IPS DF 4.7 (cell line): ENCODE measurements around the gene GHSR.

Experiments
- DNase-seq: peaks from one replicate; pipeline ENCODE4 v3.0.0-alpha.2; 2013; ENCODE audit warnings: low spot score; ENCODE audit errors: extremely low read depth

Gene GHSR

DNA sequence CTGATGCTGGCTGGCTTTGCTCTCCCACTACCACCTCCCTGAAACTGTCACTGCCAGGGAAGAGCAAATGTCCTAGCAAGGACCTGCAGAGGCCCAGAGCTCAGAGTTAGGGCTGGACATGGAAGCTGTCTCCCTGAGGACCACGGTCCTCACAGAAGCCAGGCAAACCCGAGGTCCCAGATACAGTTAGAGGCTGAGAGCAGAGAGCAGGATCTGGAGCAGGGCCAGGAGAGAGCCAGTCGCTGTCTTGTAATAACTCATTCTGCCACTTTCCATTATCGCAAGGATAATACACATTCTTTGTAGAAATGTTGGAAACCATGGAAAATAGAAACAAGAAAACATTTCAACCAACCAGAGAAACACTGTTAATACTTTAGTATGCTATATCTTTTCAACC is 10.1 kb downstream of the GHSR start:
- DNase-seq, result no peak

DNA sequence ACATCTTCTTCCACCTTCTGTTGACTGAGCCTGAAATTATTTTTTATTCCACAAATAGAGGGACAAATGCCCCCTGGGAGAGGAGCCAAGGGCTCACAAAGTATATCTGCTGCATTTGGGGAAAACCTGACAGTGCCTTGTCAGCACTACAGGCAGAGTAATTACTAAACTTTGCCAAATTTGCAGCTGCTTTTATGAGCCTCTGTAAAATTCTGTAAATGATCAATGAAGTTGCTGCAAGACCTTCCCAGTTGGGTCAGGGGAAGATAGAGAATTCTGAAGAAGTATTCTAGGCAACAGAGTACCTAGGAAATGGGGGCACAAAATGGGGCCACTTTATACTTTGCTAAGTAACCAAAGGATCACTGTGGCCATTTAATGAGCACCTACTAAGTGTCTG is 10.5 kb downstream of the GHSR start:
- no peak for DNase-seq

DNA sequence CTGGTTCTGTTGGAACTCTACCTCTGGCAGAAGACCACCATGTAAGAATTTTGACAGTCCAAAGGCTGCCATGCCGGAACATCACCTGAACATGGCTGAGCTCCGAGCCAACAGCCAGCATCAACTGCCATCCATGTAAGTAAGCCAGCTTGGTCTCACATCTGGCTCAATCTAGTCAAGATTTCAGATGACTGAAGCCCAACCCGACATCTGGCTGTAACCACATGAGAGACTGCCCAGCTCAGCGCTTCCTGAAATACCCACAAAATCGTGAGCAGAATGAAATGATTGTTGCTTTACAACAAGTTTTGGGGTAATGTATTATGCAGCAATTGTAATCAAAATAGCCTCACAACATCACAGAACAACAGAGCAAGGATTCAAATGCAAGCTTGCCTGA is 32.9 kb downstream of the GHSR start:
- no peak for DNase-seq

DNA sequence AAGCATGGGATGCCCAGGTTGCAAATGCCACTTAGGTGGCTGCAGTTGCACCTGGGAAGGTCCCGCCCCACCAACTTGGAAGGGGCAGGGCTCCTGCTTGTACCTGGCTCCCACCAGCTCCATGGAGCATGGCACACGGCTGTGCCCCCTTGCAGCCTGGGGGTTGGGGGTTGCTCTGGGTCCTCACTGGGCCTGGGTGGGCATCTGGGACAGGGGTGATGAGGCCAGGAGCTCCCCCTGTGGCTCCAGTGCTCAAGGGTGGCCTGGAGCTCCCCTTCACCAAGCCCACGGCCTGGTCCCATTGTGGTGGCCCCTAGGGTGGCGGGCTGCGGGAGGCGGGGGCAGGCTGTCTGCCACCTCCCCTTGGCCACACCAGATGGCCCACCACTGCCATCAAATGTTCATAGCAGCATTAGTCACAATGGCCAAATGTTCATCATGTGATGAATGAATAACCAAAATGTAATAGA is 36.7 kb downstream of the GHSR start:
- no peak for DNase-seq

DNA sequence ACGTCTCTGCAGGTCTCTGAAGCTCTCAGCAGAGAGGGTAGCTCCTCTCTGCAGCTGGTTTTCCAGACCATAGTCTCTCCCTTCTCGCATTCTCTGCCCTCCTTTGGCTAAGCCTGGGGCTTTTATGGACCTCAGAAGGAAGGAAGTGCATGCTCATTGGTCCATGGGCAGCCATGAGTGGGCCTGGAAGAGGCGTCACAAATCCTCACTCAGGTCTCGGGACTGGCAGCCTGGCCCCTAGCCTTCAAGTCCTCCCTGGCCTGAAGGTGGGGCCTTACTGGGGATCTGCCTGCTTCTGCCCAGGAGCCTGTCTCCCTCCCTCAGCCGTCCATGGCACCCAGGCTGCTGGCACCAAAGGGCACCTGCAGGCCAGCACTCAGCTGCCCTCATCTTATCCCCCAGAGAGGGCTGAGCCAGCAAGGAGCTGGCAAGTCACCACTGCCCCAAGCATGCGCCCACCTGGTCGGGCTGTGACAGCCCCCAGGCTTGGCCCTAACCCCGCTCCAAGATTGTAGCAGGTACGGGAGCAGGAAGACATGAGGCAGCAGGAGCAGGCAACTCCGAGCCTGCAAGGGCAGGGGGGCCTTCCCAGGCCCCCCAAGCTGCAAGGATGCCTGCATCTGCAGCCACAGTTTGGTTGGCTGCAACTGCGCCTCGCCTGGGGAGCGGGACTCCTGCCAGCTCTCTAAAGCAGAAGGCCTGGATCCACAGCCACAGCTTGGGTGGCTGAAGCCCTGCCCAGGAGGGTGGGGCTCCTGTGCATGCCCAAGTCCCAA is 37.4 kb downstream of the GHSR start:
- no peak for DNase-seq

DNA sequence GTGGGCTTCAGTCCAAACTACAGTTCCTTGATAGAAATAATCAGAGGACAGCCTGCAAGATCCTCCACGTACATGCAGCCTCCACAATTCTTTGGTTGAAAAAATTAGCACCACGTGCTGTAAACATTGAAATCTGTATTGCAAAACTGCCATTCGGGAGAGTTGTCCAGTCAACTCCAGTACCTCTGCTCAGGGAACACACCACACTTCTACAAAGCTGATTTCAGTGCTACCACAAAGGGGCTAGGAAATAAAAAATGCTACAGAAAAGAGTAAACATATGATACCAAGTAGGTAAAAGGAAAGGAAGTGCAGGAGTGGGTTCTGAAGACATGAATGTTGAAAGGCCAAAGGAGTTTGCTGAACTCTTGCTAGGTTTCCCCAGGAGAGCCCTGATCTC is 40.4 kb downstream of the GHSR start:
- no peak for DNase-seq

DNA sequence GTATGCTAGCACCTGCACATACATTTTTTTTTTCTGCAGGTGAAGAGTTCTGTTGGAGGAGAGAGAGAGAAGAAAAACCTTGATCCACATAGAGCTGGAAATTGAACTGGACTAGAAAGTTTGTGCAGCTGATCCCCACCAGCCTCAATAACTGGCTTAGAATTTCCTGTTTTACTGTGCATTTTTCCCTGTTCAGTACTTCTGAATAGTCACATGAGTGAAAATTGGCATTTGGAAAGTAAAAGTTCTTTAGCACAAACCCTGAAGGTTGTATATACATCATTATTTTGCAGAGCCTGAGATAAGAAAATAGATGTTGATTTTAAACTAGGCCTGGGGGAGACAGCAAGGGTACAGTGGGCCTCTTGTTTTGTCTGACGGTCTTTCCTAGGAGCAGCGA is 42.3 kb downstream of the GHSR start:
- no peak for DNase-seq

DNA sequence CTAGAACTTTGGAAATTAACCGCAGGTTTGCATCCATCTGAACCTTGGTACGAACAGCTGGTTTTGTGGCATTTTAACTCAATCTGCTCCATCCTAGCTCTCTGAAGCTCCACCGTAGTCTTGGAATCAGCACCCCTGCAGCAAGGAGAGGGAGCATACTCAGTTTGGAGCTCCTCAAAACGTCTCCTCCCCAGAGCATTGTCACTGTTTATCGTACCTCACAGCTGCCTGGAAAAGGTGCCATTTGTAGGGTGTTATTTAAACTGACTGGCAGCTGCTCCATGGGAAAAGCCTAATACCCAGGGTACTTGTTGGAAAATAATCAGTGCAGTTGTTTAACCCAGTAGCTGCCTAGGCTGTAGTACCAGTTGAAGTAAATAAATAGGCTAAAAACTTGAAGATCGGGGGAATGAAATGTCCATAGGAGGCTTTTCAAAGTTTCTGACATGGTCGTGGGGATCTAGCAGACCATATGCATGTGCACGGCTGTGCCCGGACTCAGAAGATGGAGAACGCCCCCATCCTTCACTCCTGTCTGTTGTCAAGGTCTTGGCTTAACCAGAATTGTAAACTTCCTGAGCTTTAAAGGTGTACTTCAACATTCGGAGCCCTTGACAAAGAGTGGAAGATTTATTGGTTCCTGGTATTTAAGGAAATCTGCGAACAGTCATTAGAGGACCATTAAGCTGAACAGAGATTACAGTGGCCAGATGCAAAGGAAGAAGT is 43.9 kb downstream of the GHSR start:
- DNase-seq, result no peak

DNA sequence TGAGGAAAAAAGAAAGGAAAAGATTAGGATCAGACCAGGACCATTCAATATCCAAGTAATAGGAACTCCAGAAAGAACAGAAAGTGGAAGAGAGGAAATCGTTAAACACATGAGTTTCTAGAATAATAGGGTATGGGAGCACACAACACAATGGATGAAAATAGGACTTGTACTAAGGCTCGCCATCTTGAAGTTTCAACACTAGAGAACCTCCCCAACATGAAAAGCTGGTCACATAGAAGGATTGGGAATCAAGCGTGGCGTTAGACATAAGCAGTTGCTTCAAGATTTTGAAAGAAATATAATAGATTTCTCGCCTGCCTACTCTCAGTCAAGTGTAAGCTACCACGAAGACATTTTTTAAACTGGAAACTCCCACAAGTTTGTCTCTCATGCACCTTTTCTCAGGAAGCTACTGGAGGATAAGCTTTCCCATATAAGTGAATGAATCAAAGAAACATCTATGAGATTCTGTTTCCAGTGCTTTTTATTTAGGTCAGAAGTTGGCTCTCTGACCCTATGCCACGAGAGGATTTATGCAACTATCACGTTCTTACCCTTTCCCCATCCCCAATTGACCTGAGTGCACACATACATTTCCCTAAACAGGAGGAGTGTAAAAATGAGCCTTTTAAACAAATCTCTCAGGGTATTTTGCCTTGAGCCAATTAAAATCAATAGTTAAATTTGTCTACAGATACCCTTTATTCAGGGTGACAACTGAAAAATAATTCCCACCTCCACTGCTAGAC is 45.2 kb downstream of the GHSR start:
- no peak for DNase-seq

DNA sequence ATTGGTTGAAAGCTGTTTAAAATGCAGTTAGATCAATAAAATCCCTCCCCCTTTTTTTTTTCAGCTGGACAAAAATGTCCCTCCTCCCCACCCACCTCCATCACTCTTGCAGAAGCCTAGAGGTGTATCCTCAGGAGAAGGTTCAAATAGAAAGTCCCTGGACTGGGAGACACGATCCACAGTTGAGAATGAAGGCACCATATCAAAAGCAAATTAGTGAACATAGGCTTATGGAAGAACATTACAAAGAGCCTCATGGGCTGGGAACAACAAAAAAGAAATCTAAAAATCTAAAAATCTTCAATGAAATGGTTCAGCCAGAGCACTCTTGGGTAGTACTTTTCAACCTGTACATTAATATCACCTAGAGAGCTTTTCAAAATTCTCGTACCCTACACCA is 46.2 kb downstream of the GHSR start:
- no peak for DNase-seq

DNA sequence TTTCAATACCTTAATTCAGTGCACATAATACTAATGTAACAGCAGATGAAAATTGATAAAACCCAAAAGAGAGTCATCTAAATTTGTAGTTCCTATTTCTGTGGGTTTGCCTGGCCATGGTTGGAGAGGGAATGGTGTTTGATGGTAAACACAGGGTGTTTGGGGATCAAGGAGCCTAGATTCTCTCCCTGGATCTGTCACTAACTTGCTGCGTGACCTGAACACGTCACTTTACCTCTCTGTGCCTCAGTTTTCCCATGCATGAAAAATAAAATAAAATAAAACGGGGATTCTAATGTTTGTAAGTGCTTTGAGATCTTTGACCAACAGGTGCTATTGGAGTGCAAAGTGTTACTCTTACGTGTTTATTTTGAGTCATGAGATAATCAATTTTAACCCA is 49.8 kb downstream of the GHSR start:
- no peak for DNase-seq

DNA sequence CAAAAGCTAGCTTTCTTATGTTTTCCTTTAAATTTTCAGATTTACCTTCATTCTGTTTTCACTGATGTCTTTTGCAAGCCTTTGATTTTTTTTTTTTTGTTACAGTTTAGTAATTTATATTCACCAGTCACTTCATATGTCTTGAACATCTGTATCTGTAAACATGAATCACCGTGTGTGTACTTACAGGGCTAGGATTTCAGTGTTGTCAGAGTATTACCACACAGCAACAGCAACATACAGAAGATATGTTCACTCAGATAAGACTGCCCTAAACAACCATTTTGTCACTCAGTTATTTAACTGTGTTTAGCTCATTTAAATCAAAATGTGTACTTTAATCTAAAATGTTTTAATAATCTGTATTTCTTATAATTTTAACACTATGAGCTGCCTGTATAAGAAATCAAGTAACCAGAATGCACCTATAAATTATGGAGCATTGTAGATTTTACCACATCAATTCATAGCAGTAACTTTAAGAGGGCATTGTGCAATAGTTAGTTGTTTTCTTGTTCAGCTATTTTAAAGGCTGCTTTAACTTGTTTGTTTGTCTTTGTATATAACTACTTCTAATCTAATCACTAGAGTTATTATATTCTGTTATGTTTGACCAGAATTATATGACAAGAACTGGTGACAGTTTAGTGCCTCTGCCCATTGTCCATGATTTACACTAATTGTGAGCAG is 50.4 kb downstream of the GHSR start:
- DNase-seq, result no peak

DNA sequence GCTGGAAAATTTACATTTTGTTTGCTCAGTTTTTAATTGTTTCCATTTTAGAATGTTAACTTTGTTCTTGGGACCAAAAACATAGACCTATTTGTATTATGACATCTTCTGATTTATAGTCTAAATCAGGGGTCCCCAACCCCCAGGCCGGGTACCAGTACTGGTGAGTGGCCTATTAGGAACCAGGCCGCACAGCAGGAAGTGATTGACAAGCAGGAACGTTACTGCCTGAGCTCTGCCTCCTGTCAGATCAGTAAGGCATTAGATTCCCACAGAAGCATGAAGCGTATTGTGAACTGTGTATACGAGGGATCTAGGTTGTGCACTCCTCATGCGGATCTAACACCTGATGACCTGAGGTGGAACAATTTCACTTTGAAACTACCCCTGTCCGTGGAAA is 51.9 kb downstream of the GHSR start:
- DNase-seq, result no peak

DNA sequence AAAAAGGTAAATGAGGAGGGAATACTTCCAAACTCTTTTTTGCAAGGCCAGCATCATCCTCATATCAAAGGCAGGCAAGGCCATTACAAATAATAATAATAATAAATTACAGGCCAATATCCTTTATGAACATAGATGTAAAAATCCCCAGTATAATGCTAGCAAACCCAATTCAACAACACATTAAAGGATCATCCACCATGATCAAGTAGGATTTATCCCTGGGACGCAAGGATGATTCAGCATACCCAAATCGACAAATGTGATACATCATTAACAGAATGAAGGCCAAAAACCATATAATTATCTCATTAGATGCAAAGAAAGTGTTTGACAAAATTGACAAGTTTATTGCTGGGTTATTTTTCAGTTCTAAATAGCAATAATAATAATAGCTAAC is 53.6 kb downstream of the GHSR start:
- DNase-seq, result no peak
